Peyer's patch (tissue), 4 donors: ENCODE measurements around the gene CDK5R2. TPM values are rescaled to one million over a fixed set of nuclear protein-coding genes. Genes with fewer than 3 reads are reported as not detected.

ENCODE experiments used
- small RNA-seq, 2 donors: library from RNA; depleted of rRNA; stranded (forward); fragments of <200 nt; gene quantifications; one replicate each; pipeline ENCODE3, GENCODE V24; 2016
- total RNA-seq, 4 donors: library from RNA; depleted of rRNA; stranded (reverse); fragments of >200 nt; gene quantifications; one replicate each; pipeline ENCODE4 v1.1.0, GENCODE V29; 2016

The CDK5R2 gene
- total RNA-seq, 4 donors from 2014 or later = 0.54 to 1.1 (median 0.95) TPM; not detected in 1

Small RNAs within 50 kb of the gene (small RNA-seq; reads per million reads assigned to genes)
- gene MIR375 (5,925 to 25,102 reads per million in 2 donors), gene RNU6-642P (0 reads per million in 2 donors)

Other genes with a start within 250 kb of the CDK5R2 start
- 10 to 100 TPM; 14.9 to 48.4 (median 45.1) TPM for gene TTLL4, start 248.8 kb upstream of the CDK5R2 start, total RNA-seq
- 100 to 1,000 TPM in 3 of 4 donors, 10 to 100 TPM in 1; 68.5 to 277 (median 168) TPM for gene CYP27A1, start 177.5 kb upstream of the CDK5R2 start, total RNA-seq
- gene PRKAG3, start 127.9 kb upstream of the CDK5R2 start, total RNA-seq = not detected
- not detected for gene WNT6, start 99.9 kb upstream of the CDK5R2 start, total RNA-seq
- 1 to 10 TPM in 1 of 4 donors, under 1 TPM in 1, not detected in 2; 0.27 to 2.5 TPM for gene WNT10A, start 78.8 kb upstream of the CDK5R2 start, total RNA-seq
- gene FEV, start 25.5 kb downstream of the CDK5R2 start, total RNA-seq = 1 to 10 TPM in 3 of 4 donors, not detected in 1; 3.2 to 6.7 (median 5.1) TPM
- gene CRYBA2, start 33.8 kb downstream of the CDK5R2 start, total RNA-seq = 10 to 100 TPM in 1 of 4 donors, 1 to 10 TPM in 2, not detected in 1; 2.4 to 14.2 (median 9.4) TPM
- gene CFAP65, start 81.8 kb downstream of the CDK5R2 start, total RNA-seq = 1 to 10 TPM in 2 of 4 donors, not detected in 2; 1.5 to 3.6 TPM
- 100 to 1,000 TPM in 1 of 4 donors, 10 to 100 TPM in 3; 14.0 to 124 (median 71.1) TPM for gene IHH, start 101.3 kb downstream of the CDK5R2 start, total RNA-seq
- gene NHEJ1, start 201.1 kb downstream of the CDK5R2 start, total RNA-seq = 10 to 100 TPM; 28.1 to 91.6 (median 67.2) TPM
- gene SLC23A3, start 210.4 kb downstream of the CDK5R2 start, total RNA-seq = 100 to 1,000 TPM in 1 of 4 donors, 10 to 100 TPM in 2, 1 to 10 TPM in 1; 5.0 to 111 (median 62.8) TPM
- 10 to 100 TPM; 14.0 to 94.0 (median 77.4) TPM for gene CNPPD1, start 217.3 kb downstream of the CDK5R2 start, total RNA-seq
- 10 to 100 TPM; 44.6 to 80.3 (median 76.2) TPM for gene RETREG2, start 218.6 kb downstream of the CDK5R2 start, total RNA-seq
- gene ZFAND2B, start 247.1 kb downstream of the CDK5R2 start, total RNA-seq = 100 to 1,000 TPM in 3 of 4 donors, 10 to 100 TPM in 1; 43.7 to 129 (median 112) TPM